SK-MEL-5 (cell line): Measurements from ENCODE around the gene PTTG1IP. TPM values are rescaled to one million over a fixed set of nuclear protein-coding genes. Genes with fewer than 3 reads are reported as not detected.
"Not testable (repeated sequence)": the region's sequence is repeated elsewhere in the genome, so short reads cannot be mapped to it uniquely, and the experiment has no call there.

Experiments
- DNase-seq: peaks from one replicate; pipeline ENCODE4 v3.0.0-alpha.2; 2016; ENCODE audit warnings: low read depth, low spot score
- in situ Hi-C: cut with HindIII; loops from 2 replicates; pipeline ENCODE4 v1.10.0; 2016; ENCODE audit warnings: low sequenced_read_pairs, high pct_unique_total_duplicates, low pct_unique_long_range_greater_than_20kb
- total RNA-seq: library from RNA; depleted of rRNA; stranded (reverse); fragments of >200 nt; shearing (Covaris generic); gene quantifications from 2 replicates; pipeline ENCODE4 v1.2.3, GENCODE V29; 2014

The PTTG1IP gene
- total RNA-seq, 1 experiment from 2014 or later = 970 TPM

DNA sequence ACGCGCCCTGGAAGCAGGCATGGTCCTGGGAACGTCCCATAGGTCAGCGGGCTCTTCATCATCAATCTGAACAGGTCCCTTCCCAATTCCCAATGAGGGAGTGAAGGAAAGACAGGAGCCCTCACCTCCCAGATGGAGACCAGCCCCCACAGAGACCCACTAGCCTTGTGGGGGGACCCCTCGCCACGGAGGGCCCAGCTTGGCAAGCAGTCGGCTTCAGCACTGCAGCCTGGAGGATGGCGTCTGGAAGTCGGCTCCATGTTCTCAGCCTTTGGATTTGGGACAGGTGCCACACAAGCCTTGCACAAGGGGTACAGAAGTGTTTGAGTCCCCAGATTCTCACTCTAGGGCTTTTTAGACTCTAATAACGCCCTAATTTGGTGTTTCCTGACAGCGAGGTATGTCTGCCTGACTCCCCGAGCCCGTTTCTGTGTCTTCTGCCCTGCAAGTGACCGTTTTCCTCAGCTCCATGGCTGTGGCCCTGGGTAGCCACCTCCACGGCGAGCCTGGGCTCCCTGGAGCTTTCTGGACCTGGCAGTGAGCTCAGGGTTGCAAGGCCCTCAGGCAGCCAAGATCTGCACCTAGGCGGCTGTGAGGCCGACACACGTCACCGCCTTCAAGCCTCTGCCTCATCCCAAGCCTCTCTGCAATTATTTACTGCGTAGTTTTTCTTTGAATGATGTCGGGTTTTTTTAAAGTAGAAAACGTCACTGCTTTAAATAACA, 30.6 kb downstream of the PTTG1IP start:
- in situ Hi-C loops = no loop called here
- DNase-seq = no peak

DNA sequence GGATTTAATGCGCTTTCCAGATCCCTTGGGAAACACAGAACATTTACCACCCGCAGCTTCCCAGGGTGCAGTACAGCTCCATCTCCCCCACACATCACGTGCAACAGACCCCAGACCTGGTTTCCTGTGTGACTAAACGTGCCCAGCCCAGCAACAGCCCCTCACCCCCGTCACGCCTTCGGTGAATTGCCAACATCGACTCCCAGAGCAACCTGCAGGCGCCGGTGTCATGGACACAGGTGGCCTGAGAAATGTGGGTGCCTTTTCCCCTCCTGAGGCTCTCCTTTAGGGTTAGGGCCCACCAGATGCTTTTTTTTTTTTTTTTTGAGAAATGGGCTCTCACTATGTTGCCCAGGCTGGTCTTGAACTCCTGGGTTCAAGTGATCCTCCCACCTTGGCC, 31.4 kb downstream of the PTTG1IP start:
- in situ Hi-C loops = no loop called here
- DNase-seq = no peak

DNA sequence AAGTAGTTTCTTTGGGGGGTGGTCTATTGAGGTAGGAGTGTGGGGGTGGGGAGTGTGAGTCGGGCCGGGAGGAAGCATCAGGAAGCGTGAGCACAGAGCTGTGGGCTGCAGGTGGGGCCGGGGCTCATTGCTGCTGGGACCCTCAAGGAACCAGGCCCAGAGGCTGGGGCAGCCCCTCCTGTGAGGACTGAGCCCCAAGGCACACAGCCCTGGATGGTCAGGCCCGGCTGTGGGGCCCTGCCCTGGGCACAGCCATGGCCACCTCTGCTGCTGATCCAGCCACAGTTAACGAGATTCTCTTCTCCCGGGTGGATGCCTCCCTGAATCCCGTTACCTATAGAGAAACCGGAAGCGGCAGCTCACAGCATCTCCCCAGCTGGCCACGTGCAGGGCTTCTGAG, 32.7 kb downstream of the PTTG1IP start:
- in situ Hi-C loops = no loop called here
- DNase-seq = no peak

DNA sequence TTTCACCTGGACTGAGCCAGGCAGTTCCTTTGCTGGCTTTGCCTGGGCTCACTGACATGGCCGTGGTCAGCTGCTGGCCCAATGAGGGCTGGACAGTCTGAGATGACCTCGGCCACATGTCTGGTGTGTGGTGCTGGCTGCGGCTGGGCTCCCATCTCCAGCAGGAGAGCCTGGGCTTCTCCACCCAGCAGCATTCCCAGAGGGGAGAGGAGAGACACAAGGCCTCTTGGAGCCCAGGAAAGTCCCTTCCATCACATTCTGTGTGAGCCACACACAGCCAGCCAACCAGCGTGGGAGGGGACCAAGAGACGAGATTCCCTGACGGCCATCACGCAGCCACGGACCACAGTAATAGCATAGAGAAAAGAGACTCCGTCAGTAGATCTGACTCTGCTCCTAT, 34.5 kb downstream of the PTTG1IP start:
- DNase-seq = no peak
- in situ Hi-C loops = no loop called here

DNA sequence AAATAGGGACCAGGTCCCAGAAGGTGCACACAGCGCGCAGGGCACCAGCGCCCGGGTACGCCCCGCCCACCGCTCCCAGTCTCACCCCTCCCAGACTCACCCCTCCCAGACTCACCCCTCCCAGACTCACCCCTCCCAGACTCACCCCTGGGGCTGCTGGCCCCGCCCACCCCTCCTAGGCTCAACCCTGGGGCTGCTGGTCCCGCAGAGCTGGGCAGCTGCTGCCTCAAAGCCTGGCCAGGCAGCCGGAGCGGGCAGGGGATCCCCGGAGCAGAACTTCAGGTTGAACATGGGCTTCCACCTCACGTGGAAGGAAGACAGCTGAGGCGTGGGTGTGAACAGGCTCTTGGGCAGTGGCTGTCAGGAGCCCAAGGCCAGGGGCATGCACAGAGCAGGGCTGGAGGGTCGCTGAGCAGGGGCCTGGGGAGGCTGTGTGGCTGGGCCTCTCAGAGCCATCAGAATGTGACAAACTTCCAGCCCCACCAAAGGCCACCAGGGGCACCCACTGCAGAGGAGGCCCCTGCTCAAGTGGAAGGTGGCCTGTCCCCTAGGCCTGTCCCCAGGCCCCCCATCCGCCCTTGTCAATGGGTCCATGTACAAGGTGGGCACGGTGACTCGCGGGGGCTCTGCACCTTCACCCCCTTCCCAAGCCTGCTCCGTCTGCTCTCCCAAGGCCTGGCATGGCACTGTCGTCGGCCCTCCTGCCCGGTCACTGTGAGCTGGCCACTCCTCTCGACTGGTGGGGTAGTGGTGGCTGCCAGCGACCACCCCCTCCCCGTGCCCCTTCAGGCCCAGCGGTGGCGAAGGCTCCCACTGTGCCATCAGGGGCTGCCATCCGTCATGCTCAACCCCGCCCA, 35.2 kb downstream of the PTTG1IP start:
- DNase-seq = no peak
- in situ Hi-C loops = no loop called here

DNA sequence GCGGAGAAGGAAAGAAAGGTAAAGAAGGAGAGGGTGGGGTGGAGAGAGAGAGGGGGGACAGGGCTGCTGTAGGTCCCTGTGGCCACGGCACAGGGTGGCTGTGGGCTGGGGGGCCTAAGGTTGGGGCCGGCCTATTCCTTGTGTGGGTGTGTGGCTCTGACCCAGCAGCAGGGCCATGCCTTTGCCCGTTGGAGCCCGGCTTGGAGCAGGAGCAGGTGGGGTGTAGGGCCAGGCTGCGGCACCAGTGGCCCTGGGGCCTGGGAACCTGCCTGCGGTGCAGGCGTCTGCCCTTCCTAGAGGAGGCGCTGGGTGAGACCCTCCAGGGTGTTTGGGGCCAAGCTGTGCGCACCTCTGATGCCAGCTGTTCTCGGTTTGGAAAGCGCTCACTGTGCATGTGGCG, 36.0 kb downstream of the PTTG1IP start:
- no peak for DNase-seq
- in situ Hi-C loops = no loop called here

DNA sequence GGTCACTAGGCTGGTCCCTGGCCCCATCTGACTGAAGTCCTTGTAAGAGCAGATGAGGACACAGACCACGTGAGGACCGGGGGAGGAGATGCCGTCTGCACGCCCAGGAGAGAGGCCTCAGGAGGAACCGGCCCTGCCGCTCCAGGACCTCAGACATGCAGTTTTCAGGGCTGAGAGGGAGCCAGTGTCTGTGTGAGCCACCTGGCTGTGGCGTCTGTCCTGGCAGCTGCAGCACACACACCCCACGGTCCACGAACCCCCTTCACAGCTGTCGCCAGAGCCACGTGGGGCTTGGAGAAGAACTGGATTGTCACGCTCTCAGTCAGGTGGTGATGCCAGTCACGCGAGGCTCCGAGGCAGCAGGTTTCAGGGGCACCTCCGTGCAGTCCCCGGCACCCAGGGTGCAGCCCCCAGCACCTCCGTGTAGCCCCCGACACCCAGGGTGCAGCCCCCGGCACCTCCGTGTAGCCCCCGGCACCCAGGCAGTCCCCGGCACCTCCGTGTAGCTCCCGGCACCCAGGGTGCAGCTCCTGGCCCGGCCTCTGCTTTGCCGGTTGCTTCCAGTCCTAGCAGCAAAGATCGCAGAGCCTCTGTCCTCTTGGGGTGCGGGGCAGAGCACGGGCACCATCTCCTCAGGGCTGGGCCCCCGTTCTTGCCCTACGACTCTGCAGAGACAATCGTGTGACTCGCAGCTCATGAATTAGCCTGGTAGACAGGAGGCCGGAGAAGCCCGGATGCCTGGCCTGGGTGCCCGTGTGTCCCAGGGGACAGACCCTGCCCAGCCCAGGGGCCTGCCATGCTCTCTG, 36.6 kb downstream of the PTTG1IP start:
- in situ Hi-C loops = no loop called here
- DNase-seq = peak; percentile 60

DNA sequence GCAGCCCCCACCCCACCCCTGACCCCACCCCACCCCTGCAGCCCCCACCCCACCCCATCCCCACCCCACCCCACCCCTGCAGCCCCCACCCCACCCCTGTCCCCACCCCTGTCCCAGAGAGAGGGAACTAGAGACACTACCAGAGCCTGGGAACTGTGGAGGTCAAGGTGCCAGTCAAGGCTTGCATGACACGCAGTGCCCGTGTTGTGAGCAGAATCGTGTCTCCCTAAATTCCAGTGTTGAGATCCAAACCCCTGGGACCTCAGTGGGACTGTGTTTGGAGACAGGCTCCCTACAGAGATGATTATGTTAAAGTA, 37.2 kb downstream of the PTTG1IP start:
- no peak for DNase-seq
- in situ Hi-C loops = no loop called here

DNA sequence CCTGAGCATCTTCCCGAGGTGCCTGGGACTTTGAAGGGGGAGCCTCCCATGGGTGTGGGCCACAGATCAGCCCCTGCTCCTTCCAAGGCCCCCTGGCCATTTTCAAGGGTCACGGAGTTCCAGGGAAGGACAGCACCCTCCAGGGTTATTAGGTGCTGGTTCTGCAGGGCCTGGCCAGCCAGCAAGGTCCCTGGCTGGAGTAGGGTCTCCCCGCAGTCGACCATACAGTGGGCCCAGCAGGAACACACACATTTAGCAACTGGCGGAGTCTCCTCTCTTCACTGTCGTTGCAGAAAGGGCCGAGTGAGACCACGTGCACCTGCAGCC, 37.9 kb downstream of the PTTG1IP start:
- no peak for DNase-seq
- in situ Hi-C loops = no loop called here

DNA sequence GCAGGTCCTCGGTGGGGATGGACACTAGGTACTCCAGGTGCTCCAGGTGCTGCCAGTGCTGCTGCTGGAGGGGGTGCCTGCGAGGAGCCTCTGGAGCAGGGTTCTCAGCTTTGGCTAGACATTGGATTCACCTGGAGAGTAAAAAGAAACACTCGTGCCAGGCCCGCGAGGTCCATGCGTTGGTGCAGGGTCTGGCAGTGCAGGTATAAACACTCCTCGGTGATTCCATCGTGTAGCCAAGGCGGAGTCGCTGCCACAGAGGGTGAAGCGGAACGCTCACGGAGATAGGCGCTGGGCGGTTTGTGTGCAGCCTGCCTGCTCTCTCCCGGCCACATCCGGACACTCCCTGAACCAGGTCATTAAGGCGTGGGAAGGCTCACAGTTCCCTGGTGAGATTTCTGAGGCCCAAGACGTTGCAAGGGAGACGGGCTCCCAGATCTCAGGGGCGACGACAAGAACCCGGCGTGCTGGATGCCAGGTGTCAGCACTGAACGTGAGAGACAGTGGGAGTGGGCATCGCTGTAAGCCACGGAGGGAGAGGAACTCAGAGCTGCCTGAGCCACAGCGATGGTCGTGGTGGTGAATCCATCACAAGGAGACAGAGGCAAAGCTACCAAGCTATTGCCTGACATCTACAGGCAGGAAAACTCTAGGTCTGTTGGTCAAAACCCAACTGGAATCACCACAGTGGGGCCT, 38.4 kb downstream of the PTTG1IP start:
- DNase-seq = no peak
- in situ Hi-C loops = no loop called here

DNA sequence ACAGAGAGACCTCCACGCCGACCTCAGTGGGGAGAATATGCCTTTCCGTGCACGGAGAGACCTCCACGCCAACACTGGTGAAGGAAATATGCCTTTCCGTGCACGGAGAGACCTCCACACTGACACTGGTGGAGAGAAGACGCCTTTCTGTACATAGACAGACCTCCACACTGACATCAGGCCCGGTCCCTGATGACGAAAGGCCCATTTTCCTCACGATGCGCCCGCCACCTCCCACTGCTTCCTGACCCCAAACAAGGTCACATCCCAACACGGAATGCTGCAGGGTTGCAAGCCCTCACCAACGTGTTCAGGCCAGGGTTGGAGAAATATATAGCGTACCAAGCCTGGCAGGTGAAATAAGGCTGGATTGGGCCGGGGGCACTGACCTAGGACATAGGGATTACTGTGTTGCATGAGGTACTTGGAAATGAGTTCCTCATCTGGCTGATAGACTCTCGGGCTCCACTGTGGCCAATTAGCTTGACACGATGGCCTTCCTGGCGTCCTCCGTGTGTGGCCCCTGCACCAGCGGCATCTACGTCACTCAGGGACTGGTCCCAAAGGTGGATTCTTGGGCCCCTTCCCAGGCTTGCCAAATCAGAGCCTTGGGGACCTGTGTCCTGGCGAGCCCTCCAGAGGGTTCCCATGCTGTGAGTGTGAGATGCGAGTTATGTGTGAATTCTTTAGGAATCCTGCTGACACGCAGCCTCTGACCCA, 39.1 kb downstream of the PTTG1IP start:
- in situ Hi-C loops = no loop called here
- DNase-seq = no peak

DNA sequence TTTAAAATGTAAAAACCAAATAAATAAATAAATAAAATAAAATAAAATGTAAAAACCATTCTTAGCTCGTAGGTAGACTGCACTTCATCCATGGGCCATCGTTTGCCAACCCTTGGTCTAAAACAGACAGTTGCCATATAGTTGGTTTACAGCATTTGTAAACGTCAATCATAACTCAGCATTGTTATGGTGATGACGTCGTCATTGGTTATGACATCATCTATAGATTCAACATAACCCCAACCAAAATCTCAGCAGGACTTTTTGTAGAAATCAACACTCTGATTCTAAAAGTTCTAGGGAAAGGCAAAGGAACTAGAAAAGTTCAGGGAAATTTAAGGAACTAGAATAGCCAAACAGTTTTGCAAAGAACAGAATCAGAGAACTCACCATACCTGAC, 39.8 kb downstream of the PTTG1IP start:
- in situ Hi-C loops = no loop called here
- no peak for DNase-seq

DNA sequence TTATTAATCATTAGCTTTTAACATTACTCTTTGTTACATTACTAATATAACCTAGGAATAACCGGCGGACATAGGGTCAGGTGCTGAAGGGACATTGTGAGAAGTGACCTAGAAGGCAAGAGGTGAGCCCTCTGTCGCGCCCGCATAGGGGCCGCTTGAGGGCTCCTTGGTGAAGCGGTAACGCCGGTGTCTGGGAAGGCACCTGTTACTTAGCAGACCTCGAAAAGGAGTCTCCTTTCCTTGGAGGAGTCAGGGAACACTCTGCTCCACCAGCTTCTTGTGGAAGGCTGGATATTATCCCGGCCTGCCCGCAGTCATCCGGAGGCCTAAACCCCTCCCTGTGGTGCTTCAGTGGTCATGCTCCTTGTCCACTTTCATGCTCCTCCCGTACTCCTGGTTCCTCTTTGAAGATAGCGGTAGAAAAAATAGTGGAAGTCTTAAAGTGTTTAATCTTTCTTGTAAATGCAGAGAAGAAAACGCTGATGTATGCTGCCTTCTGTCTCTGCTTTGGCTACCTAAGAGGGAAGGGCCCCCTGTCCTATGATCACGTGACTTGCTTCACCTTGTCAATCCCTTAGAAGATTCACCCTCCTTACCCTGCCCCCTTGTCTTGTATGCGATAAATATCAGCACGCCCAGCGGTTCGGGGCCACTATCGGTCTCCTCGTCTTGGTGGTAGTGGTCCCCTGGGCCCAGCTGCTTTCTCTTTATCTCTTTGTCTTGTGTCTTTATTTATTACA, 40.8 kb downstream of the PTTG1IP start:
- in situ Hi-C loops, DNase-seq: not testable (repeated sequence)

DNA sequence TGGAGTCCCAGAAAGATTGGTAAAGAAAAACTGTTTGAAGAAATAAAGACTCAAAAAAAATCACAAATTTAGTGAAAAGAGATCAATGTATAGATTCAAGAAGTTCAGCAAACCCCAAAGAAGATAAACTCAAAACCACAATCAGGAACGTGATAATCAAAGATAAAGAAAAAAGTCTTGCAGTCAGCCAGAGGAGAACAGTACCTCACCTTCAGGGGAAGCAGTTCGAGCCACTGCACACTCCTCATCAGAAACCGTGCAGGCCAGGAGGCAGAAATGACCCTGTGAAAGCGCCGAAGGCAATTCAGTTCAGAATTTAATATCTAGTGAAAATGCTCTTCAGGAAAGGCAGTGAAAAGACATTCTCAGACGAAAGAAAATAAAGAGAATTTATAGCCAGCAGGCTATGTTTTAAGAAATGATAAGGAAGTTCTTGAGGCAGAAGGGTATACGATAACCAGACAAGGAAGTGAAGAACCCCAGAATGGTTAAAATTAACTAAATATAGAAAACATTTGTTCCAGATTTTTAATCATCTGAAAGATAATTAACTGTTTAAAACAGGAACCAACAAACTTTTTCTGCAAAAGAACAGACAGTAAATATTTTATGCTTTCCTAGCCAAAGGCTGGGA, 42.1 kb downstream of the PTTG1IP start:
- in situ Hi-C loops = no loop called here

DNA sequence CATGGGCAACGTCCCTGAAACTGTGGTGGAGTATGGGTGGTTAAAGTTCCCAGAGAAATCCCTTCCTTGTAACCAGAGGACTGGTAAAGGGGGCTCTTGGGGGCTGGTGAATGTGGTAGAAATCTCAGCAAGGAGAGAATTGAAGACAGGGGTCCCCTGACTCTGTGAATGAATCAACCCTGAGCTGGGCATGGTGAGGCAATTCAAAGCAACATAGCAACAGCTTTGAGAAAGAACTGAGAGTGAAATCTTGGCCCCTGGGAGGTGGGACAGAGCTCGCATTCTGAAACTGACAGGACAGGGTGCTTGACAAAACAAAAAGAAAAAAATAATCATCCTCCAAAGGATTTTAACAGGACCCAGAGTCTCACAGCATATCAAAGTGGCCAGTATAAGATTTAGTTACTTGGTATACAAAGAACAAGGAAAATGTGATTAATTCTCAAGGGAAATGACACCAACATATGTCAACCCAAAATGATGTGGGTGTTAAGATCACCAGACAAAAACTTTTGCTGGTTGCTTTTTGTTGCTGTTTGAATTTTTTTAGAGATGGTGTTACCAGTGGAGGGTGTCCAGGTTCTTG, 43.9 kb downstream of the PTTG1IP start:
- in situ Hi-C loops = no loop called here
- DNase-seq = no peak

More for the DNA sequence above, 42.1 kb downstream of the PTTG1IP start:
- DNase-seq = no peak
